Endothelial cell of hepatic sinusoid (primary cell): ENCODE measurements around the gene HS6ST3.
"Not testable (repeated sequence)": the region's sequence is repeated elsewhere in the genome, so short reads cannot be mapped to it uniquely, and the experiment has no call there.

Source experiments
- in situ Hi-C: cut with HindIII; loops from 2 replicates; pipeline ENCODE4 v1.10.0; 2017; ENCODE audit warnings: low sequenced_read_pairs

The HS6ST3 gene

GRCh38 chr13:96089749-96090239, at the start of gene HS6ST3:
Gene HS6ST3 (plus strand): TSS chr13:96090107.
- in situ Hi-C loops: no loop called here

- in situ Hi-C loops: no loop called here
Measured at GRCh38 chr13:96041326-96042110, 48.4 kb upstream of the HS6ST3 start.

- in situ Hi-C loops: no loop called here
Measured at GRCh38 chr13:96044238-96044637, 45.7 kb upstream of the HS6ST3 start.

- in situ Hi-C loops: not testable (repeated sequence)
Measured at GRCh38 chr13:96046449-96047126, 43.3 kb upstream of the HS6ST3 start.

- in situ Hi-C loops: not testable (repeated sequence)
Measured at GRCh38 chr13:96050955-96051354, 39.0 kb upstream of the HS6ST3 start.

DNA sequence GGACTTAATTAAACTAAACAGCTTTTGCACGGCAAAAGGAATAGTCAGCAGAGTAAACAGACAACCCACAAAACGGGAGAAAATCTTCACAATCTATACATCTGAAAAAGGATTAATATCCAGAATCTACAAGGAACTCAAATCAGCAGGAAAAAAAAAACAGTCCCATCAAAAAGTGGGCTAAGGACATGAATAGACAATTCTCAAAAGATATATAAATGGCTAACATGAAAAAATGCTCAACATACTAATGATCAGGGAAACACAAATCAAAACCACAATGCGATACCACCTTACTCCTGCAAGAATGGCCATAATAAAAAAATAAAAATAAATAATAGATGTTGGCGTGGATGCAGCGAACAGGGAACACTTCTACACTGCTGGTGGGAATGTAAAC, 38.4 kb upstream of the HS6ST3 start:
- in situ Hi-C loops: not testable (repeated sequence)

DNA sequence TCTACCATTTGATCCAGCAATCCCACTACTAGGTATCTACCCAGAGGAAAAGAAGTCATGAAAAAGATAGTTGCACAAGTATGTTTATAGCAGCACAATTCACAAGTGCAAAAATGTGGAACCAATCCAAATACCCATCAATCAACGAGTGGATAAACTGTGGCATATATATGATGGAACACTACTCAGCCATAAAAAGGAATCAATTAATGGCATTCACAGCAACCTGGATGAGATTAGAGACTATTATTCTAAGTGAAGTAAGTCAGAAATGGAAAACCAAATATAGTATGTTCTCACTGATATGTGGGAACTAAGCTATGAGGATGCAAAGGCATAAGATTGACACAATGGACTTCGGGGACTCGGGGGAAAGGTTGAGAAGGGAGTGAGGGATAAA, 38.0 kb upstream of the HS6ST3 start:
- in situ Hi-C loops: not testable (repeated sequence)

DNA sequence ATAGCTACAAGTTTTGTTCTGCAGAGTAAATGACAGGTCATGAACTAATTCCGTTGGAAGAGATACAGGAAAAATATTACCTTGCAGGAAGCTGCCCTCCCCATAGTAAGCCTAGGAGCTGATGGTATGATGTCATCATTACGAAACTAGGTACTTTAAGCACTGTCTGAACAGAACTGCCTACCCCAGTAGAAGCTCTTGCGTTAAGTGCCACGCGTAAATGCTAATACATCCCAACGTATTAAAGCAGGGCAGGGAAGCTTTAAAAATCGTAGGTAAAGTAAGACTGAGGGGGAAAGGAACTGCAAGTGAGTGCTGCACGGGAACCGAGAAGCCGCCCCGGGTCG, 37.3 kb upstream of the HS6ST3 start:
- in situ Hi-C loops: no loop called here

DNA sequence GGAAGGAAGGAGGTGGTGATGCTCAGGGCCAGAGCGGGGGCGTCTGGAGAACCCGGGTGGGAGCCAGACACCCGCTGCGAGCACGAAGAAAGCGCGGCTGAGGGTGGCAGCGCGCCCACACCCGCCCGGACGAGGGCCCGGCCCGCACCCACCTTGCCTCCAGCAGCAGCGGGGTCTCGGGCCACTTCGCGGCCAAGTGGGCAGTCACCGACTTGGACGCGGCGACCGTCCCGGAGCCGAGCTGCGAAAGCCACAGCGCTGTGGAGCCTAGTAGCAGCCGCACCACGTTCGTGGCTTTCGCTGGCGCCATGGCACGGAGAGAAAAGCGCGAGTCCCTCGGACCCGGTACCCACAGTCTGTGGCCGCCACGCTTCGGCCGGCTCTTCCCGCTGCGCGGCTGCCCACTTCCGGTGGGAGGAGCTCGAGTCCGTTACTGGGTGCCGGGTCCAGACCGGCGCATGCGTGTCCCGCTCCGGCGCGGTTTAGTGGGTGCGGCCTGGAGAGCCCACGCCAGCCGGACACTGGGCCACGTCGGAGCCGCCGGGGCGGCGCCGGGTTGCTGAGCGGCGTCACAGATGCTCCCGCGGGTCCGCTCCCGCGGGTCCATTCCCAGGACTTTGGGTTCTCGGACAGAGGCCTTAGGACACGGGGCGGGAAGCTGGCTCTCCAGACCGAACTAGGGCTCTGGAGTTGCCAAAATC, 36.8 kb upstream of the HS6ST3 start, which contains the start of gene UGGT2:
Gene UGGT2 (minus strand): TSS at position 399 of the 701 bp plus-strand sequence. CDS start 89 bp downstream, at position 310.
- in situ Hi-C loops: no loop called here

GRCh38 chr13:96065849-96066248, 24.1 kb upstream of the HS6ST3 start:
- in situ Hi-C loops: no loop called here

- in situ Hi-C loops: no loop called here
Measured at GRCh38 chr13:96068729-96069128, 21.2 kb upstream of the HS6ST3 start.

GRCh38 chr13:96071504-96071903, 18.4 kb upstream of the HS6ST3 start:
- in situ Hi-C loops: no loop called here

GRCh38 chr13:96072392-96072791, 17.5 kb upstream of the HS6ST3 start:
- in situ Hi-C loops: no loop called here

DNA sequence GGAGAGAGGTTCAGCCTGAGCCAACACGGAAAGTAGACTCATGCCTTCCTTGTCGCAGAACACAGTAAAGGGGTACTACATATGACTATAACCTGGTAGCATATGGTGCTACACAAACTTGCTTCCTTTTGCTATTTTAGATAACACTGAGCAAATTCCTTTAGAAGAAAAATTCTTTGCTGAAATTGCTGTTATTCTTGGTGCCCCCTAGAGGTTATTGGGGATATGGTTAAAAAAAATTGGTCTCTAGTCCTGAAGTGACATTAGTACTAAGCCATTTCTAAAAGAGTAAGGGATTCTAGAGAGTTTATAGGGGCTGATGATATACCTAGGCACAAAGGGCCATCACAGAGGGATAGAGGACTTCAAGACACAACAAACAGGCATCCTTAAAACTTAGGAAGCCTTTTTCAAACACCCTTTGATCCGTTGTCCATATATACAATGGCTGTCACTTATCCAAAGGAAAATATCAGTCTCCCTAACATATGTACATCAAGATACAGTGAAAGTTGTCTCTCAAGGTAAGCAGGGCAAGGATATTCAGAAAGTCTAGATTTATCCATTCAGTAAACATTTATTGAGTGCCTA, 13.9 kb upstream of the HS6ST3 start:
- in situ Hi-C loops: no loop called here

DNA sequence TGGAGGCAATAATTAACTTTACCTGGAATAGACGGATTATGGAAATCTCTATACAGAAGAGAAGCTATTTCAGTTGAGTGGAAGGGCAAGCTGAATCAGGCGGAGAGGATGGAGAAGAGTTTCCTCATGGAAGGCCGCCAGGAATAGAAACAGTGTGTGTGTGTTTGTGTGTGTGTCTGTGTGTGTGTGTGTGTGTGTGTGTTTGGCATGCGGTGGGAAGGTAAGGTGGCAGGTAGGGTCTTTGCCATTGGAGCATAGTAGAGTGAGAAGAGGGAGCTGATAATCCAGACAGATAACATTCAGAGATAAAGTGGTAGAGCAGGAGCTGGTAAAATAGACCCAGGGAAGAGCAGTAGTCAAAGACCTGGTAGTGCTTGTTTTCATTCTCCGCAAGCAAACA, 9.2 kb upstream of the HS6ST3 start:
- in situ Hi-C loops: no loop called here

DNA sequence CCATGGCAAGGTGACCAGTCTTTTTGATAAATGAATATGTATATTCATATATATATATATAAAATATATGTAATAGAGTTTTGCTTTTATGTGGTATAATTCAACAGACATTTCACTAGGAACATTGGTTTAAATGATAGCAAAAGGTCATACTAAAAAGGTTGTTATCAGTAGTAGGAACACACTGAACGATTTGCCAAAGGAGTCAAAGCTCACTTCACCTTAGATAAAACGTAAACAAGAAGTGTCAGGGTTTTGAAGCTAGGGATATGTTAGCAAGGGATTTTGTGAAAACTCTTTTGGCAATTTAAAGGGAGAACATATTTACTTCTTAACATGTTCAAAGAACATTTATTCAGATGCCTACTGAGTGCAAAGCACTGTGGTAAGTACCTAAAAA, 8.0 kb upstream of the HS6ST3 start:
- in situ Hi-C loops: no loop called here

GRCh38 chr13:96082640-96083039, 7.3 kb upstream of the HS6ST3 start:
- in situ Hi-C loops: no loop called here

DNA sequence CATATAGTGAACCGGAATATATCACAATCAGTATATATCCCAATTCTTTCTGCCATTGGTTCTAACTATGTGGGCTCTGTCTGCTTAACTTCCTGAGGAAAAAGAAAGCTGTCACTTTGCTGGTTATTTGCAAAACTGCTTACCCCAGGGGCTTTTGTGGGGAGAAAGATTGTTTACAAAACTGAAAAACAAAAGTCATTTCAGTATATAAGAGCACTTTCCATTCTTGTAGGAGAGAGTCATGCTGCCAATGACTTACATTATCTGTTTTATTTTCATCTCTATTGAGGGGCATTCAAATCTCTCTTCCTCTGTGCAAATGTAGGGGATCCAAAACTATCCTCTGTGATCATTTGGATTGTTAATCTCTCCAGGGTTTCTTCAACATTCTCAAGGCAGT, 3.2 kb upstream of the HS6ST3 start:
- in situ Hi-C loops: no loop called here

DNA sequence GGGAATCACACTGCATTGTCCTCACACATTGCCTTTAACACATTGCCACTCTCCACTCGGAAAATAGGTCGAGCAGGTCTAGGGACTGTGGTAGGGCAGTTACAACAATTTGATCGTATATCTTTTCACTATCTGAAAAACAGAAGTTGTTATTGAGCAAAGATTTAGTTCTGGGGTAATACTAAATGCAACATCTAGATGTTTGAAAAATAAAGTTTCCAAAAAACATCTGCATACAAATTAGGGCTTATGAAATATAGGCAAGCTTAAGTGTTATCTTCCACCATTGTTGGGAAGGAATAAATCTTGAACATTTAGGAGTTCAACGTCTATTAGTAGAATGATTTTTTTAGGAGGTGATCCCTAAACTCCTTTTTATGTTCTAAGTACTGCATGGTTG, 768 bp upstream of the HS6ST3 start:
- in situ Hi-C loops: no loop called here

DNA sequence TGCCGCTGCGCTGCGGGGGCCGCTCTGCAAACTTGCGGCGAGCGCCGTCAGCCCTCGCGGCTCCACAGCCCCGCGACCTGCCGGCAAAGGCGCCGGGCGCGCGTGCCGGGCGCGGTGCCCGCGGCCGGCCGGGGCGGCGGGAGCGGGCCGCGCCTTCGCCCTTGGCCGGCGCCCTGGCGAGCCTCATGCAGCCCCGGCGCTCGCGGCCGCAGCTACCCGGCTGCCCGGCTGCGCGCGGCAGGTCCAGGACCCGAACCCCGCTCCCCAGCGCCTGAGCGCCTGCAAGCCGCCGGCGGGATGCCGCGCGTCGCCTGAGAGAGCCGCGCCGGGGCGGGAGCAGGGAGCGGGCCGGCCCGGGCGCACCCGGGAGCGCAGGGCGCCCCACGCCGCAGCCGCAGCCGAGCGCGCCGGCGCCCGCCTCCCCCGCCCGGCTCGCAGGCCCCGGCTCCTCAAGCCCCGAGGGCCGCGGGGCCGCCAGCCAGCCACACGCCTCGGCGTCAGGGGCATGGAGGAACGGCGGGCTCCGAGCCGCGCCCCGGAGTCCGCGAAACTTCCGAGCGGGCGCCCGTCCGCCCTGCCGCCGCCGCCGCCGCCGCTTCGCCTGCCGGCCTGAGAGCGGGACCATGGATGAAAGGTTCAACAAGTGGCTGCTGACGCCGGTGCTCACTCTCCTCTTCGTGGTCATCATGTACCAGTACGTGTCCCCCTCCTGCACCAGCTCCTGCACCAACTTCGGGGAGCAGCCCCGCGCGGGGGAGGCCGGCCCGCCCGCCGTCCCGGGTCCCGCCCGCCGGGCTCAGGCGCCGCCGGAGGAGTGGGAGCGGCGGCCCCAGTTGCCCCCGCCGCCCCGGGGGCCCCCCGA, 564 bp downstream of the HS6ST3 start:
- in situ Hi-C loops: no loop called here
